Measurements from ENCODE around the gene MPDU1.

MPDU1 gene

DNA sequence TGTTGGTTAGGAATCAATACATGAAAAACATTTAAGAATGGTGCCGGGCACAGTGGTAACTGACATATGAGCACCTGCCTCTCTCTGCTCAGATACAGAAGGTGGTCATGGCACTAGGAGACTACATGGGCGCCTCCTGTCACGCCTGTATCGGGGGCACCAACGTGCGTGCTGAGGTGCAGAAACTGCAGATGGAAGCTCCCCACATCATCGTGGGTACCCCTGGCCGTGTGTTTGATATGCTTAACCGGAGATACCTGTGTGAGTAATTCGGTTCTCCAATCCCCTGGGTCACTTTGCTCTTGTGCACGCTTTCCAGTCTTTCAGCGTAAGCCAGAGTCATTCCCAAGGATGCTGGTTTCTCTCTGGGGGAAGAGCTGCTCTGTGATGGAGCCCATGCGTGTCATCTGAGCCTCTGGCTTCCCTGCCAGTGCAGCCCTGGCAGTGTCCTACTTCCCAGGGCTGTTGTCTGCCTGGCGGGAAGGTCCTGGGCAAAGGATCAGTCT lies 7.2 kb upstream of the MPDU1 start:
- TF ChIP-seq ZBTB7A (IDR thresholded peaks at IDR 0.05; ENCODE audit: low read depth) = no peak
- no peak for TF ChIP-seq CEBPB (IDR thresholded peaks at IDR 0.05)
- TF ChIP-seq CREB1 (IDR thresholded peaks at IDR 0.05; ENCODE audit: low read depth) = no peak
- no peak for TF ChIP-seq TCF12 (IDR thresholded peaks at IDR 0.05; ENCODE audit: low read depth)
- TF ChIP-seq TEAD4 (IDR thresholded peaks at IDR 0.05) = no peak
- TF ChIP-seq, protein P1, sequence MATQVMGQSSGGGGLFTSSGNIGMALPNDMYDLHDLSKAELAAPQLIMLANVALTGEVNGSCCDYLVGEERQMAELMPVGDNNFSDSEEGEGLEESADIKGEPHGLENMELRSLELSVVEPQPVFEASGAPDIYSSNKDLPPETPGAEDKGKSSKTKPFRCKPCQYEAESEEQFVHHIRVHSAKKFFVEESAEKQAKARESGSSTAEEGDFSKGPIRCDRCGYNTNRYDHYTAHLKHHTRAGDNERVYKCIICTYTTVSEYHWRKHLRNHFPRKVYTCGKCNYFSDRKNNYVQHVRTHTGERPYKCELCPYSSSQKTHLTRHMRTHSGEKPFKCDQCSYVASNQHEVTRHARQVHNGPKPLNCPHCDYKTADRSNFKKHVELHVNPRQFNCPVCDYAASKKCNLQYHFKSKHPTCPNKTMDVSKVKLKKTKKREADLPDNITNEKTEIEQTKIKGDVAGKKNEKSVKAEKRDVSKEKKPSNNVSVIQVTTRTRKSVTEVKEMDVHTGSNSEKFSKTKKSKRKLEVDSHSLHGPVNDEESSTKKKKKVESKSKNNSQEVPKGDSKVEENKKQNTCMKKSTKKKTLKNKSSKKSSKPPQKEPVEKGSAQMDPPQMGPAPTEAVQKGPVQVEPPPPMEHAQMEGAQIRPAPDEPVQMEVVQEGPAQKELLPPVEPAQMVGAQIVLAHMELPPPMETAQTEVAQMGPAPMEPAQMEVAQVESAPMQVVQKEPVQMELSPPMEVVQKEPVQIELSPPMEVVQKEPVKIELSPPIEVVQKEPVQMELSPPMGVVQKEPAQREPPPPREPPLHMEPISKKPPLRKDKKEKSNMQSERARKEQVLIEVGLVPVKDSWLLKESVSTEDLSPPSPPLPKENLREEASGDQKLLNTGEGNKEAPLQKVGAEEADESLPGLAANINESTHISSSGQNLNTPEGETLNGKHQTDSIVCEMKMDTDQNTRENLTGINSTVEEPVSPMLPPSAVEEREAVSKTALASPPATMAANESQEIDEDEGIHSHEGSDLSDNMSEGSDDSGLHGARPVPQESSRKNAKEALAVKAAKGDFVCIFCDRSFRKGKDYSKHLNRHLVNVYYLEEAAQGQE (IDR thresholded peaks at IDR 0.05; ENCODE audit: low read depth) = no peak
- no peak for TF ChIP-seq EGR1 (IDR thresholded peaks at IDR 0.05)
- no peak for TF ChIP-seq RAD21 (IDR thresholded peaks at IDR 0.05; ENCODE audit: low read depth)
- TF ChIP-seq TAF1 (IDR thresholded peaks at IDR 0.05; ENCODE audit: low read depth) = no peak
- TF ChIP-seq, protein P2, sequence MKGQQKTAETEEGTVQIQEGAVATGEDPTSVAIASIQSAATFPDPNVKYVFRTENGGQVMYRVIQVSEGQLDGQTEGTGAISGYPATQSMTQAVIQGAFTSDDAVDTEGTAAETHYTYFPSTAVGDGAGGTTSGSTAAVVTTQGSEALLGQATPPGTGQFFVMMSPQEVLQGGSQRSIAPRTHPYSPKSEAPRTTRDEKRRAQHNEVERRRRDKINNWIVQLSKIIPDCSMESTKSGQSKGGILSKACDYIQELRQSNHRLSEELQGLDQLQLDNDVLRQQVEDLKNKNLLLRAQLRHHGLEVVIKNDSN (IDR thresholded peaks at IDR 0.05) = no peak
- TF ChIP-seq EP300 (IDR thresholded peaks at IDR 0.05; ENCODE audit: borderline replicate concordance) = no peak
- TF ChIP-seq NFIC (IDR thresholded peaks at IDR 0.05) = no peak

DNA sequence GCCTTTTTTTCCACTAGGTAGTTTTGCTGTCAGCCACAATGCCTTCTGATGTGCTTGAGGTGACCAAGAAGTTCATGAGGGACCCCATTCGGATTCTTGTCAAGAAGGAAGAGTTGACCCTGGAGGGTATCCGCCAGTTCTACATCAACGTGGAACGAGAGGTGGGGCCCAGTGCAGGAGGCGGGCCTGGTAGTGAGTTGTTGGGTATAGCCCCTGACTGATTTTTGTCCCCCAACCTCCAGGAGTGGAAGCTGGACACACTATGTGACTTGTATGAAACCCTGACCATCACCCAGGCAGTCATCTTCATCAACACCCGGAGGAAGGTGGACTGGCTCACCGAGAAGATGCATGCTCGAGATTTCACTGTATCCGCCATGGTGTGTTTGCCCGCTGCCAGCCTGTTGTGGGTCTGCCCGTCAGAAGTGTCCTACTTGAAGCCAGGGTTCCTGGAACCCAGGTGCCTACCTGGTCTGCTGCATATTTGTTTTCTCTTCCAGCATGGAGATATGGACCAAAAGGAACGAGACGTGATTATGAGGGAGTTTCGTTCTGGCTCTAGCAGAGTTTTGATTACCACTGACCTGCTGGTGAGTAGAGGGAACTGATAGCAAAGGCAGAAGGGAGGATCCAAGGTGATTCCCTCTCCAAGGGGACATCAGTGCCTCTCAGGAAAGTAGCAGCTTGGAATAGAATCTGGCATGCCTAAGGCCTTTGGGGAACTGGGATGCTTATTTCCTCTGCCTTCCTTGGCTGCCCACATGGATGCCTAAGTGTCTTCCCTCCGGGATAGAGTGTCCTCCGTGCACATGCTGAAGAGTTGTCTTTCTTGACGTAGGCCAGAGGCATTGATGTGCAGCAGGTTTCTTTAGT lies 6.1 kb upstream of the MPDU1 start:
- TF ChIP-seq CEBPB (IDR thresholded peaks at IDR 0.05) (no peak), RAD21 (IDR thresholded peaks at IDR 0.05; ENCODE audit: low read depth) (no peak), TAF1 (IDR thresholded peaks at IDR 0.05; ENCODE audit: low read depth) (no peak), YY1 (IDR thresholded peaks at IDR 0.05; ENCODE audit: low read depth) (no peak), TEAD4 (IDR thresholded peaks at IDR 0.05) (no peak), EGR1 (IDR thresholded peaks at IDR 0.05) (no peak), ZBTB7A (IDR thresholded peaks at IDR 0.05; ENCODE audit: low read depth) (no peak), TCF12 (IDR thresholded peaks at IDR 0.05; ENCODE audit: low read depth) (no peak), NFIC (IDR thresholded peaks at IDR 0.05) (no peak), EP300 (IDR thresholded peaks at IDR 0.05; ENCODE audit: borderline replicate concordance) (no peak), CREB1 (IDR thresholded peaks at IDR 0.05; ENCODE audit: low read depth) (no peak), FOXM1 (IDR thresholded peaks at IDR 0.05; ENCODE audit: borderline replicate concordance, low read depth) (no peak)
- TF ChIP-seq, protein P2 (IDR thresholded peaks at IDR 0.05) = no peak
- TF ChIP-seq, protein P3, sequence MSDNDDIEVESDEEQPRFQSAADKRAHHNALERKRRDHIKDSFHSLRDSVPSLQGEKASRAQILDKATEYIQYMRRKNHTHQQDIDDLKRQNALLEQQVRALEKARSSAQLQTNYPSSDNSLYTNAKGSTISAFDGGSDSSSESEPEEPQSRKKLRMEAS (IDR thresholded peaks at IDR 0.05) = no peak
- TF ChIP-seq, protein P1 (IDR thresholded peaks at IDR 0.05; ENCODE audit: low read depth) = no peak

DNA sequence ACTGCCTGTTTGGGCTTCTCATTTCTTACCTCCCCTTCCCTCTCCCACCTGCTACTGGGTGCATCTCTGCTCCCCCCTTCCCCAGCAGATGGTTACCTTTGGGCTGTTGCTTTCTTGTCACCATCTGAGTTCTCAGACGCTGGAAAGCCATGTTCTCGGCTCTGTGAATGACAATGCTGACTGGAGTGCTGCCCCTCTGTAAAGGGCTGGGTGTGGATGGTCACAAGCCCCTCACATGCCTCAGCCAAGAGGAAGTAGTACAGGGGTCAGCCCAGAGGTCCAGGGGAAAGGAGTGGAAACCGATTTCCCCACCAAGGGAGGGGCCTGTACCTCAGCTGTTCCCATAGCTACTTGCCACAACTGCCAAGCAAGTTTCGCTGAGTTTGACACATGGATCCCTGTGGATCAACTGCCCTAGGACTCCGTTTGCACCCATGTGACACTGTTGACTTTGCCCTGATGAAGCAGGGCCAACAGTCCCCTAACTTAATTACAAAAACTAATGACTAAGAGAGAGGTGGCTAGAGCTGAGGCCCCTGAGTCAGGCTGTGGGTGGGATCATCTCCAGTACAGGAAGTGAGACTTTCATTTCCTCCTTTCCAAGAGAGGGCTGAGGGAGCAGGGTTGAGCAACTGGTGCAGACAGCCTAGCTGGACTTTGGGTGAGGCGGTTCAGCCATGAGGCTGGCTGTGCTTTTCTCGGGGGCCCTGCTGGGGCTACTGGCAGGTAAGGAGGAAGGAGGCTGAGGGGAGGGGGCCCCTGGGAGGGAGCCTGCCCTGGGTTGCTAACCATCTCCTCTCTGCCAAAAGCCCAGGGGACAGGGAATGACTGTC lies 4.4 kb upstream of the MPDU1 start, which contains the start of gene CD68:
CD68 (plus strand) TSS at position 638 of the 833 bp plus-strand sequence; CDS start at position 678, 40 bp downstream.
- TF ChIP-seq TEAD4 (IDR thresholded peaks at IDR 0.05) = peak; percentile 17; the same call in 1 of the 2 replicates
- 0 out of 2 replicates have a peak, but pooled peaks have one; percentile 15 for TF ChIP-seq CREB1 (IDR thresholded peaks at IDR 0.05; ENCODE audit: low read depth)
- TF ChIP-seq, protein P1 (IDR thresholded peaks at IDR 0.05; ENCODE audit: low read depth) = no peak
- peak; percentile 28; the same call in 1 of the 2 replicates for TF ChIP-seq NFIC (IDR thresholded peaks at IDR 0.05)
- TF ChIP-seq, protein P3 (IDR thresholded peaks at IDR 0.05) = peak; percentile 44
- TF ChIP-seq CEBPB (IDR thresholded peaks at IDR 0.05) = peak; percentile 69
- TF ChIP-seq TAF1 (IDR thresholded peaks at IDR 0.05; ENCODE audit: low read depth) = peak; percentile 3; the same call in 1 of the 2 replicates
- TF ChIP-seq TCF12 (IDR thresholded peaks at IDR 0.05; ENCODE audit: low read depth) = no peak
